NCI-H2081 (cell line): ENCODE results near the gene KCNK7.

Source experiments
- DNase-seq, 2 experiments: peaks; one replicate each; lab custom pipeline; 2025; lab: John Stamatoyannopoulos, UW

KCNK7 gene

DNA sequence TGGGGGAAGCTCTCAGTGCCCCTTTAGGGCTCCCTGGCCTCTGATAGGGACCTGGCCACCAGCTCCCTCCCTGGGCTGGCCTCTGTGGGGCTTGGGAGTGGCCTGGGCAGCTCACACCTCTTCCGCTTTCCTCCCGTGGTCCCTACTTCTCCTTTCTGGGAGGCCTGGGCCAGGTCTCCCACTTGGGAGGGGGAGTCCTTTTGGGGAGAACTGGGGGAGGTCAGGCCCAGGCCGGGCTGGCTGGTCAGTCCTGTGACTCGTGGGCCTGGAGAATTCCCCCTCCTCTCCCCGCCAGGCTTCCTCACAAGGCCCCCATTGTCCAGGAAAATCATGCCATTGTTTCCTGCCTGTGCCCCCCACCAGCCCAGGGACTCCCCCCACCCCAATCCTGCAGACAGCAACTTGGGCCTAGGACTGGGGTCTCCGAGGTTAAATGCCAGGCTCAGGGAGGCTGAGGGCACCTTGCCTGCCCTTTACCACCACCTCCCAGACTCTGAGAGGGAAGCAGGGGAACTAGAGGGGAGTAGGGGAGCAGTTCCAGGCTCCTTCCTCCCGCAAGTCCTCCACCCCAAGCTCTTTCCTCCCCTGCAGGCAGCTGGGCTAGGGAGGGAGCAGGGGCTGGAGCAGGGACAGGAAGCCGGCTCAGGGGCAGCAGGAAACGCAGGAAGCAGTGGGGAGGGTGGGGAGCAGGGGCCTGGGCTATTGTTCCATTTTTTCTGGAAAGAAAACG is 15.6 kb upstream of the KCNK7 start:
- peak in 1 of 2 experiments; percentile 16 for DNase-seq

DNA sequence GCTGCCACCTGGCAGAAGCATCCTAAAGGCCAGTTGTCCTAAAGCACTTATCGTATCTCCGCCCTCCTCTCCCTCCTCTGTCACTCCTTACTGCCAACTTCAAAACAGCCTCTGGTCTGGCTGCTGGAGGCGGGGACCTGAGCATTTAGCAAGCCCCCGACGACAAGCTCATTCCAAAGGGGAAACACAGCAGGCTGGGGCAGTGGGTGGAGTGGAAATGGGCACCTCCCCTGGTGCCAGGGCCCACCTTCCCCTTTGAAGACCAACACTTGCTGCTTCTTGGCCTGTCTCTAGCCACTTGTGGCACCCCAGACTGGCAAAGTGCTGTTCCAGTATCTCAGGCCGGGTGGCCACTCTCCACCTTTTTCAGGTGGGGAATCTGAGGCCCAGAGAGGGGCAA is 14.8 kb upstream of the KCNK7 start:
- no peak for DNase-seq

DNA sequence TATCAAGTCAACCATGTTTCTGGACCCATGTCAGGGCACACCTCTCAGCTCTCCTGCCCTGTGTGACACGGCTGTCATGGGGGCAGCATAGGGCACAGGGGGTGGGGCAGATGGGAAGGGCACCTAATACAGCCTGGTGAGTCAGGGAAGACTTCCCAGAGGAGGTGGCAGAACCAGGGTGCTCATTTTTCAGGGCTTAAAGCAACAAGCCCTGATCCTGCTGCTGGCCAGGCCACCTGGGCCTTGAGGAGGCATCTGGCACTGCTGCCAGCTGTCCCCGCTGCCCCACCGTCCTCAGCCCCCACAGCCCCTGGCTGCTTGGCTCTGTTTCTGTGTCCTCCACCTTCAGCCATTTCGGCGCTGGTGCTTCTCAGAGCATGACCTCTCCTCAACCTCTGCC is 14.1 kb upstream of the KCNK7 start:
- no peak for DNase-seq

DNA sequence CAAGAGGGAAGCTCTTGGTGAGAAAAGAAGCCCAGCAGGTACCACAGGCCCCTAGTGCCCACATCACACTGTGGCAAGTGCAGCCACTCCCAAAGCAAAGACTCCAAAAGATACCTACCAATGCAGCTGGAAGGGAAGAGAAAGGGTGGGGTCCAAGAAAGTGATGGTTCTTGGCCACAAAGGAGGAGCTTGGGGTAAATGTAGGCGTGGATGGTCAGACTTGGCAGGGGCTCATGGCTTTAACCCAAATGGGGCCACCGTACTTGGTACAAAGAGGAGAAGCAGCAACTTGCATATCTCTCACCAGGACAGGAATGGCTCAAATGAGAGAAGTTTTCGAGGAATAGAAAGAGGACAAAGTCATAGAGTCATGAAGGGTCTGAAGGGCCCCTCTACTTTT is 13.6 kb upstream of the KCNK7 start:
- no peak for DNase-seq

DNA sequence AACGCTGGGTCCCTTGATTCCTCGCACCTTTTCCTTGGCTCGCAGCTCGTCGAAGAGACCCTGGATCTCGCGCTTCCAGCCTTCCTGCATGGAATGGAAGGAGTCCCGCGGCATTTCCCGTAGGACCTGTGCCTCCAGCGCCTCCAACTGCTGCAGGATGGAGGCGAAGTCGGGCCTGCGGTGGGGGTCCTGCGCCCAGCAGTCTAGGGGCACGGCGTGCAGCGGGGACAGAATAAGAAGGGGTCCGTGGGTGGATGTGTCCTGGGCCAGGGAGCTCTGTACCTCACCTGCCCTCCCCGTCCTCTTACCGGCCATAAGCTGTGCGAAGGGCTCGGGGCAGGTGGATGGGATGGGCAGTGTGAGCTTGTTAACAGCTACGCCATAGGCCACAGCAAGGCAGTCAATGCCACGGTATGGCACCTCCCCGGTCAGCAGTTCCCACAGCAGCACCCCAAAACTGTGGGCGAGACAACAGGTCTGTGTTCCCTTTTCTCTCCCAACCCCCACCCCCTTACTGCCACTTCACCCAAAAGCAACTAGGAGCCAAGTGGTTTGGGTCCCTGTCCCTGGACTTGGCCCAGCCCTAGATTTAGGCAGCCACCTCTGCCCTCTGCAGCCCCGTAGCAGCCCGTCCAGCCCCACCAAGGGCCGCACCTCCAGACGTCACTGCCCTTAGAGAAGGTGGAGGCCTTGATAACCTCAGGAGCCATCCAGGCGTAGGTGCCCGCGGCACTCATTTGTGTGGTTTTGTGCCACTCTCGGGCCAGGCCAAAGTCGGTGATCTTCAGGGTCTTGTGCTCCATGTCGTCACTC is 12.2 kb upstream of the KCNK7 start:
- no peak for DNase-seq

DNA sequence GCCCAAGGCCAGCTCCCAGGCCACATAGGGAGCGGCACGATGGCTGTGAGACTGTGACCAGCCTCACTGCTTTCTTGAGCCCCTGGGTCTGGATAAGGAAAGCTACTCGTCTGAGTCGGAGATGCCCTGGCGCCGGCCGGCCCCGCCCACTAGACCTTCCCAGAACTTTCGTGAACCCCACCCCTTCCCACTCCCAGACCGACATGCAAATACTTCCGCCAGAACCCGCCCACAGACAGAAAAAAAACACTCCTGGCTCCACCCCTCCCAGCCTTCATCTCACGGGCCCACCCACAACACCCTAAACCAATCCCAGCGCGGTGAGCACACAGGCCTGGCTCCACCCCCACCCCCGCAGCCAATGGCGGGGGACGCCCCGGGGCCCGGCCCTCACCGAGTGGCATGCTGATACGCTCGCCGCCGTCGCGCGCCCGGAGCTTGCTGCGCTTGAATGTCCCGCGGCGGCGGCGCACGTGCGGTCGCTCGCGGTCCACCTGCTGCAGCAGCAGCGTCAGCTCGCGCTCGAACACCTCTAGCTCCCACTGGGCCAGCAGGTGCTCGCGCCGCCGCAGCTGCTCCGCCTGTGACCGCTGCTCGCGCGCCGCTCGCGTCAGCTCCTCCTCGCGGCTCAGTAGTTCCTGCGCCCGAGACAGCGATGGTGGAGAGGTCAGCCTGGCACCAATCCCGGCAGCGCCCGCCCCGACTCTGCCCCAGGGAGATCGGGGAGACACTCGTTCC is 11.4 kb upstream of the KCNK7 start:
- peak; percentile 30 to 42 for DNase-seq

DNA sequence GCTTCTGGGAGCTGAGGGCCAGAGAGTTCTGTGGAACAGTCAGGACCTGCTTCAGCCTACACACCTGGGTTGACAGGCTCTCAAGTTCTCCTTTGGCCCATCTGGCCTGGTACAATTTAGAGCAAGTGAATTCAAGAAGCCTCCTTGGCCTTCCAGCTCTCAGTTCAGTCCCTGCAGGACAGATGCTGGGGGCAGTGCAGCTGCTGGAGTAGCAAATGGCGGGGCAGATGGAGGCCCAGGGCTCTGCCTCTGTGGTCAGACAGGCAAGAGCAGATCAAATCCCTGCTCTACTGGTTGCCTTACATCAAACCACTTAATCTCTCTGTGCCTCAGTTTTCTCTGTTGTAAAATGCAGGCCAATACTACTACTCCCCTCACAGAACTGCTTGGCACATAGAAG is 8.7 kb upstream of the KCNK7 start:
- no peak for DNase-seq

DNA sequence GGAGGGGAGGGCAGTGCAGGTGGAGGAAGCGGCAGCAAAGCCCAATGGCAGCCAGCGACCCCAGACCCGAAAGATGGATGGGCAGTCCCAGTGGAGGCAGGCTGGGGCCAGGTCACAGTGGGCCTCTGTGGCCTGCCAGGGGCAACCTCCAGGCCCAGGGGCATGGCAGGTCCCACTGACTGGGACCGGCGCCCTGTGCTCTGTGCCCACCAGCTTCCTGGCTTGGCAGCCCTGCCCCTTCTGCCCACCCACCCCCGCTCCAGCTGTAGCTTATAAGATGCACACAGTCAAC is 4.3 kb upstream of the KCNK7 start:
- no peak for DNase-seq

DNA sequence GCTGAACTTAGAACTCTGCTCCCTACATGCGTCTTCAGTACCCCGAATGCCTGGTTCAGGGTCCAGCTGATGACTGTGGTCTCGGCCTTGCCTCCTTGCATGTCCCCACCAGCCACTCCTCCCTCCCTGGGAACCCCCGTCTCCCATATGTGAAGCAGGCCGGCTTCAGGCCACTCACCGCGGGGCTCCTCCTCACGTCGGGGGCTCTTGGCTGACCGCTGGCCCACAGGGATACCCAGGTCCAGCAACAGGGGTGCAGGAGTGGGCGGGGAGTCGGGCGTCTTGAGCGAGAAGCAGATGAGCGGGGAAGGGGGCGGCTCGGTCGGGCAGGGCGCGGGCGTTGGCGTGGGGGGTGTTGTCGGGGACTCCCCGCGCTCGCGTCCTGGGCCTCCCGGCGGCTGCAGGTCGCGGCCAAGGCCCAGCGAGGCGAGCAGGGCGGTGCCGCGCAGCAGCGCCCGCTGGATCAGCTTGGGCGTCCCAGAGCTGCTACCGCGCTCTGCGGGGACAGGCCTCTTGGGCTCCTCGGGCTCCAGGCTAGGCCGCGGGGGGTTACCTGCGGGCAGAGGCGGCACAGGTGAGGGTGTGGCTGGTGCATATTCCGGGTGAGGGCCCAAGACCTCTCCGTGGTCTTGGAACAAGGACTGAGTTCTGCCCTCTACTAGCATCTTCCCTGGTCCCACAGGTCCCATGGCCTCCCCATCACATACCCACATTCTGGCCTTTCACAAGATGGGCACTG is 3.8 kb upstream of the KCNK7 start:
- DNase-seq: no peak

DNA sequence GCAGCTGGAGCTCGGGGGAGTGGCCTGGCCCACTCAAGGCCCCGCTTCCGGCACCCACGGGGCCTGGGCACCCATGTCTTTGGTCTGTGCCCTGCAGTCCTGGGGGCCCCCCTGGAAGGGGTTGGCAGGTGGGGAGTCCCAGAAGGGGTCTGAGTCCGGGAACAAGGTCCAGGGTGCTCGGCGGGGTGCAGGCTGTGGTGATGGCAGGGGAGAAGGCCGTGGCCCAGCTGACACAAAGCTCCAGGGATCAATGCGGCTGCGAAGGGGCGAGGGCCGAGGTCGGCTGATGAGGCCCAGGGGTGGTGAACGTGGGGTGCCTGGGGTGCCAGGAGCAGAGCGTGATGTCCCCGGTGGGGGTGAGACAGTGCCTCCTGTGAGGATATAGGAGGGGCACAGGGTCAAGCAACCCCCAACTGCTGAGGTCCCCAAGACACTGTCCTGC is 2.7 kb upstream of the KCNK7 start:
- no peak for DNase-seq

DNA sequence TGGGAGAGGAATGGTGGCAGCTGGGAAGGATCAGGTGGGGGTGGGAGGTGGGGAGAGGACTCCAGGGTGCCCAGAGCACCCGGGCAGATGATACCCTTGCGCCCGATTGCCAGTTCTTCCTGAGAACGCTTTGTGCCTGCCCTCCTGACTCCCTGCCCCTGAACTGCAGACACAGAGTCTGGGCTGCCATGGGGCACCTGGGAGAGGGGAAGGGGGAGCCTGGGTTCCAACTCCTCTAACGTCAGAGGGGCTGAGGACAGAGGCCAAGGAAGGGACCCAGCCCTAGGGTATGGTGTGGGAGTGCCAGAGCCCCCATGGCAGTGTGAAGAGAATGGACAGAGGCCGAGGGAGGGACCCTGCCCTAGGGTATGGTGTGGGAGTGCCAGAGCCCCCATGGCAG is 920 bp upstream of the KCNK7 start:
- no peak for DNase-seq

DNA sequence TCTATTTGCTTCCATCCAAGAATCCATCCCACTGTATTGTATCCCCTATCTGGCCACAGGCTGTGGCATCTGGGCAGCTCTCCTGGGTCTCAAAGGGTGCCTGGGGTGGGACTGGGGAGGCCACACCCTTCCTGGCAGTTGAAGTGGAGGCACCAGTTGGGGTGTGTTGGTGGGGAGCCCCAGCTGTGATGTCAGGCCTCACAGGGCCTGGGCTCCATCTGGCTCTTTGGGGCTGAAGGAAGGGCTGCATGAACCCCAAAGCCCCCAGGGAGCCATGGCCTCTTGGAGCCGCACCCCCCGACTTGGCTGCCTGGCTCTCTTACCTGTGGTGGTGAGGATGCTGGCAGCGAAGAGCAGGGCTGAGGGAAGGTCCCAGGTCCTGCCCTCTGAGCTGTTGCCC is 469 bp downstream of the KCNK7 start:
- no peak for DNase-seq

DNA sequence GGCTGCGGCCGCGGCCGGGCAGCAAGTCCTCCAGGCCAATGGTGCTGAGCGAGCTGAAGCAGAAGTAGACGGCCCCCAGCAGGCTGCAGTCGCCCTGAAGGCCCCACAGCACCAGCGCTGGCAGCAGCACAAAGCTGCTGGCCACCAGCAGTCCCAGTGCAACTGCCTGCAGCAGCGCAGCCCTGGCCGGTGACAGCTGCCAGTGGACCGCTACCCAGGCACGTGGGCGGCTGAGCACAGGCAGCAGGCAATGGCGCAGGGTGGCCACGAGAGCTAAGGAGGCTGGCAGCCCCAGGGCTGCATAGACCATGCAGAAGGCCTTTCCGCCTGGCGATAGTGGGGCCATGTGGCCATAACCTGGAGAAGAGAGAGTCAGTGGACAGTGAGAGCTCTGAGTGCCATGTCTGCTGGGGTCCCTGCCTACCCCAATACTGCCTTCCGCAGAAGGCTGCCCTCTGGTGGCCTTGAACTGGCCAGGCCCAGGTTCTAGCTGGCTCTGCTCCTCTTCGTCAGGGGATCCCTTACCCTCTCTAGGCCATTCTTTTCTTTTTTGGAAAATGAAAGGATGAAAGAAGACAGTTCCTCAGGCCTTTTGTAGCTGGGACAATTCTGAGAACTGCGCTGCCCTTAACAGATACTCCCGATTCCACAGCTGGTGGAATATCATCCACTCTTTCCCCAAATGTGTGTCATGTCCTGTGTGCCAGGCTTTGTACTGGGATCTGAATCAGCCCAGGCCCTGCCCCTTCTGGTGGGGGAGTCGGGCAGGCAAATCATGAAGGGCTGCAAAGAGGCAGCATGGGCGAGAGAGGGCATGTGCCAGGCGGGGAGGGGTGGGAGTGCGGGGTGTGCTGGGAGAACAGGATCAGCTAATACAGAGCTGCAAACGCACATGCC is 1.8 kb downstream of the KCNK7 start:
- no peak for DNase-seq

DNA sequence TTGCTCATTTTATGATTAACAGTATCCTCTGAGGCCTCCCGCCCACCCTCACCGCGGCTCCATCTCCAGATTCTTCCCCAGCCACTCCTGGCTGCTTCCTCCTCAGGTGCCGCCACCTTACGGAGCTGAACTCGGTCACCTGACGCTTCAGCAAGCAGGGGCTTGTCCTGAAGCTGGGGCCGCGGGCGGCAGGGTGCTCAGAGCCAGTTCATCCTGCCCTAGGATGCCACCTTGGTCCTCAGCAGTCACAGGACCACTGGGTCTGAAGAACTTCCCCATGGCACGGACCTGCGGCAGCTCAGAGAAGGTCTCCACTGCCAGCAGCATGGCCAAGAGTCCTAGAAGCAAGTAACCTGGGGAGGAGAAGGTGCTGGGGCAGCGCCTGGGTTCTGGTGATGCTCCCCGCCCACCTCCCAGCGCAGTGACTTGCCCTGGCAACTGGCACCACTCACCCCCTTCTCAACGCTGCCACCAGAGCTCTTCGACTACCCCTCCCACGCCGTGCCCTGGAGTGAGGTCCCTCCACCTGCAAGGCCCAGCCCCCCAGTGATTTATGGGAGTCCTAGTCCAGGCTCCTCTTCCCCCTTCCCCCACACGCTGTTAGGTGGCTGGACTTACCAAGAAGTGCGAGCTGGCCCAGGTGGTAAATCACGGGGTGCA is 2.6 kb downstream of the KCNK7 start:
- DNase-seq: no peak

DNA sequence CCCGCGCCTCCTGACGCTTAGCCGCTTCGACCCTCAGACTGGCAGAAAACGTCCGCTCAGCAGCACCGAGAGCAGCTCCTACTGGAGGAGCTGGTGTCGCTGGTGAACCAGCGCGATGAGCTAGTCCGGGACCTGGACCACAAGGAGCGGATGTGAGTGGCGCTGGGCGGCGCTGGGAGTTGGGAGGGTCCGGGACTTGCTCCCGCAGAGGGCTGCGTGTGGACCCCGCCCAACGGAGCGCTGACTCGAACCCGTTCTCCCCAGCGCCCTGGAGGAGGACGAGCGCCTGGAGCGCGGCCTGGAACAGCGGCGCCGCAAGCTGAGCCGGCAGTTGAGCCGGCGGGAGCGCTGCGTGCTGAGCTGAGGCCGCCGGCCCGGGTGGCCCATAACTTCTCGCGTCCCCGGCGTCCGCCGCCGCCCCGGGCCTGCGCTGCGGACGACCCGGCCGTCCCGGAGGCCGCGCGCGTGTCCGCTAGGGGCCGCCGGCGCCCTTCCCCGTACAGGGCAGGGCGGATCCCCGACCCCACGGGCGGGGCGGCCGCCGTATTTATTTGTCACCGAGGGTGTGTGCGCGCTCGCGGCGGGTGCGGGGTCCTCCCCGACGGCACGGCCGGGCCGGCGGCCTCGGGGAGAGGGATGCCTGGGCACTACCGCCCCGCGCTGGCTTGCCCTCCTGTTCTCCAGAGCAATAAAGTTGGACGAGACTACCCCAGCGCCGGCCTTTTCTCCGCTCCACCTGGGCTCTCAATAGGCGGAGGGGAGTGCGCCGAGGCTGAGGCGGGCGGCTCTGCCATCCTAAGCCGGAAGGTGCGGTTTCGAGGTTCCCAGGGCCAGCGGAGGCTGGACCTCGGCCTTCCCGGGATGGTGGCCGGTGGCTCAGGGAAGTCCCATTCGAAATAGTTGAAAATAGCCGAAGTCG is 3.4 kb downstream of the KCNK7 start:
- no peak for DNase-seq

DNA sequence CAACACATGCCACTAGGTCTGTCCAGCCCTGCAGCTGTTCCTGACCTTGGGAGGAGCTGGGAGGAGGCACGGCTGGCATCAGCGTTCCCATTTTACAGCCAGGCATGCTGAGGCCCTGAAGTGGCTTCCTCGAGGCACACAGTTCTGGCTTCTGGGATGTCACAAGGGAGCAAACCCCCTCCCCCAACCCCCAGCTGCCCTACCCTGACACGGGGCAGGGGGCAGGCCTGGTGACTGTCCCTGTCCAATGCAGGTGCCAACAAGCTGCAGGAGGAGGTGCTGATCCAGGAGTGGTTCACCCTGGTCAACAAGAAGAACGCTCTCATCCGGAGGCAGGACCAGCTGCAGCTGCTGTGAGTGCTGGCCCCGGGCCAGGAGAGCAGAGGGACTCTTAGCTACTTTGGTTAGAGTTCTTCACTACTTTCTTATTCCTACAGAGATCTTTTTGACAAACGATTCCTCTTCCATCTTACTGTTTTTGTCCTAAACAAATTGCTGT is 5.3 kb downstream of the KCNK7 start:
- peak in 1 of 2 experiments; percentile 54 for DNase-seq

DNA sequence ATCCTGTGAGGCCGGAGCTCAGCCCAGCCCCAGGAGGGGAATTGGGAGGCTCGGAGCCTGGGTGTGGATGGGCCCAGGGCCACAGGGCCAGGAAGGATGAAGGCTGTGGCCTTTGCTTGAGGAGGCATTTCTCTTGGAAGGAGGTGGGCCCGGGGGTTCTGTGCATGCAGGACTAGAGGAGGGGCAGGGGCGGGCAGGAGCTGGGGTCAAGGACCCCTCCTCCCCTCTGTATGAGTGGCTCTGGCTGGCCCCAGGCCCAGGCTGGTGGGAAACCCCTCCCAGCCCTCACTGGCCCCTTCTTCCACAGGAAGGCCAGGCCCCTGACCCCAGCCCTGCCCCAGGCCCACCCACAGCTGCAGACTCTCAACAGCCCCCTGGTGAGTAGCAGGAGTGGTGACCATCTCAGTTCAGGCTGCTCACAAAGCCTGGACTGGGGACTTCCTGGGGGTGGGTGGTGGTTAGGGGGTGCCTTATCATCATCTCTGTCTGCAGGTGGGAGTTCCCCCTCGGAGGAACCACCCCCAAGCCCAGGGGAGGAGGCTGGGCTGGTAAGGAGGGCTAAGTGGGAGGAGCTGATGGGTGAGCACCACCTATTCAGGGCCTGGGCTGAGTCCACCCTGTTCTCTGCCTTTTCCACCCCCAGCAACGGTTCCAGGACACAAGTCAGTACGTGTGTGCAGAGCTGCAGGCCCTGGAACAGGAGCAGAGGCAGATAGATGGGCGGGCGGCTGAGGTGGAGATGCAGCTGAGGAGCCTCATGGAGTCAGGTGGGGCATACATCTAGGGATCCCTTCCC is 6.0 kb downstream of the KCNK7 start:
- no peak for DNase-seq

DNA sequence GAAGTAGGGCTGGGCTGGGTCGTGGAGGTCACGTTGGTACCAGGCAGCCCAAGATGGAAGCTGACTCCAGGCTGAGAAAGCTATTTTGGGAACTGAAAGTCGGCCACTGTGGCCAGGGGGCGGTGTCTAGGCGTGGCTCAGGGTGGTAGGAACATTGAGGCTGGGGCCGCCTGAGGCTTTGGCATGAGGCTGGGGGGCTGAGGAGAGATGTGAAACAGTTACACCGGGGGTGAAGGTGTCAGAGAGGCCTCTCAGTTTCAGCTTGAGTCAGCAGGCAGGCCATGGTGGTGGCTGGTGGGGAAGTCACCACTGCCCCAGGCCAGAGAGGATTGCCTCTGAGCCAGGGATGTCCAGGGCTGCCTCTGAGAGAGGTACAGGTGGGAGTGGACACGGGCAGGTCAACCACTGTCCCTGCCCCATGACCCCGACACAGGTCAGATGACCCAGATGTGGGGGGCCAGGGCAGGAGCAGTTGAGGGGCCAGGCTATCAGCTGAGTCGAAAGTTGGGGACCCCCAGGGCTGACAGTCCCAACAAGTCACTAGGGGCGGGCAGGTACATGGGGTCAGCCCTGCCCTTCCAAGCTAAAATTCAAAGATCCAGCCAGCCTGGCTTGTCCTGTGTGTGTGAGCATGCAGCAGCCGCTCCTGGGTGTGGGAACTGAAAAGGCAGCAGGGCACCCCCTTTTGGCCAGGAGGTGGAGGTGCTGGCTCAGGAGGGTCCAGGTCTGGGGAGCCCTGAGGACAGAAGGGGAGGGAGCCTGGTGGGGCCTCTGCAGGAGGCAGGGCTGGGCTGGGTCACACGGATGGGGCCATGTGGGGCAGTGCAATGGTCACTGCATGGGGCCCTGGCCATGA is 7.2 kb downstream of the KCNK7 start:
- peak; percentile 11 to 13 for DNase-seq
